ENCODE results near the gene BBOX1. TPM values are rescaled to one million over a fixed set of nuclear protein-coding genes. Genes with fewer than 3 reads are reported as not detected.

Gene BBOX1
- total and polyA plus RNA-seq, 2 of the 8 experiments (the other 6 are each of a cell fraction or from before 2014, with no cell fraction given) = not detected

- no peak overlapping the region for H4K5ac ChIP-seq (ENCODE audit: insufficient read length, low read depth, low read length)
- no peak overlapping the region for H2BK120ac ChIP-seq (replicated peaks; ENCODE audit: low read depth, low read length)
- no peaks in the 10 kb centered on the region for H4K20me1 ChIP-seq (replicated peaks in 1 of 2; ENCODE audit: control insufficient read depth in 1 of 2, insufficient read depth in 2 of 2, low read length in 2 of 2)
- no peak overlapping the region for H2BK5ac ChIP-seq (ENCODE audit: low read depth, low read length)
- no peak overlapping the region for H4K8ac ChIP-seq (ENCODE audit: extremely low read depth, insufficient read depth, low read length)
- no peak overlapping the region for H3K14ac ChIP-seq (ENCODE audit: insufficient read length)
- no peaks in the 10 kb centered on the region; the same call in 1 of the 2 replicates for H3K23me2 ChIP-seq (ENCODE audit: low read depth, low read length)
- H2AFZ ChIP-seq (ENCODE audit: low read length) = no peak overlapping the region
- H3K4me3 ChIP-seq (ENCODE audit: extremely low read depth in 1 of 4, insufficient read depth in 2 of 4, low read depth in 3 of 4, low read length in 4 of 4) = no peak overlapping the region
- H3K36me3 ChIP-seq (ENCODE audit: control insufficient read depth in 2 of 4, insufficient read depth in 4 of 4, low read length in 3 of 4) = no peaks in the 10 kb centered on the region
- H3K18ac ChIP-seq (ENCODE audit: extremely low read depth, low read length) = no peak overlapping the region
- WGBS, 2 experiments (ENCODE audit: extremely low coverage in 1 of 2, insufficient coverage in 1 of 2, insufficient read length in 1 of 2, insufficient replicate concordance in 2 of 2, low coverage in 1 of 2, low lambda C conversion rate in 2 of 2, missing lambda C conversion rate in 1 of 2) = 84% methylated on average over 2 of the region's 2 CpGs; no CpG with 5 or more reads in 1 of the 2 experiments
- POLR2A ChIA-PET (ENCODE audit: partially characterized antibody) = no interaction called here
- FAIRE-seq = no peak
- H3K4me1 ChIP-seq (replicated peaks in 1 of 4; ENCODE audit: control insufficient read depth in 3 of 4, insufficient read depth in 4 of 4, low read length in 3 of 4) = no peaks in the 10 kb centered on the region
- H3K9ac ChIP-seq (replicated peaks in 1 of 4; ENCODE audit: extremely low read depth in 1 of 4, low read depth in 3 of 4, low read length in 3 of 4) = no peak overlapping the region
- H3K27me3 ChIP-seq (replicated peaks in 1 of 4; ENCODE audit: control insufficient read depth in 3 of 4, extremely low read depth in 1 of 4, insufficient read depth in 3 of 4, low read length in 3 of 4) = no peaks in the 10 kb centered on the region
- no peak overlapping the region for H2BK12ac ChIP-seq (ENCODE audit: low read depth, low read length)
- H3K79me1 ChIP-seq (ENCODE audit: low read depth, low read length) = no peaks in the 10 kb centered on the region
- H3K27ac ChIP-seq (ENCODE audit: low read depth, low read length) = no peak overlapping the region
- no peak overlapping the region for H4K91ac ChIP-seq (replicated peaks; ENCODE audit: insufficient read length, low read length)
- H2BK20ac ChIP-seq (ENCODE audit: low read length) = no peak overlapping the region
- H3K4me2 ChIP-seq (ENCODE audit: insufficient read depth in 1 of 2, low read depth in 2 of 2, low read length in 2 of 2) = no peak overlapping the region
- CTCF ChIA-PET (ENCODE audit: partially characterized antibody) = interaction anchor here (0.6 to 1.1 kb wide), 3 partner anchors 8 to 218 kb away, joined by 3 to 5 read pairs (median 3); no protein-coding TSS in a partner anchor
- H3K9me3 ChIP-seq (ENCODE audit: insufficient read depth in 2 of 2, low read depth in 1 of 2, low read length in 1 of 2) = no peaks in the 10 kb centered on the region
- H2AK5ac ChIP-seq (ENCODE audit: low read depth, low read length) = no peak overlapping the region
- no peak for DNase-seq (ENCODE audit: low read depth in 1 of 2, low spot score in 2 of 2)
- H3K4ac ChIP-seq (replicated peaks; ENCODE audit: insufficient read length, low read depth, low read length) = no peak overlapping the region
- no peaks in the 10 kb centered on the region for H3K79me2 ChIP-seq (ENCODE audit: control insufficient read depth in 1 of 2, insufficient read depth in 2 of 2, low read length in 2 of 2)
- H2BK15ac ChIP-seq (ENCODE audit: low read length) = no peak overlapping the region
- H3K23ac ChIP-seq (ENCODE audit: insufficient read length) = no peak overlapping the region
- H3K56ac ChIP-seq (replicated peaks; ENCODE audit: insufficient read length, low read depth, low read length) = no peak overlapping the region
- TF ChIP-seq GTF2F1 (IDR thresholded peaks at IDR 0.05; ENCODE audit: borderline replicate concordance, low read depth, low read length) = no peak
- TF ChIP-seq FOSL1 (IDR thresholded peaks at IDR 0.05; ENCODE audit: insufficient read depth, low read depth, low read length) = no peak
- no peak for TF ChIP-seq ZNF274 (IDR thresholded peaks at IDR 0.05; ENCODE audit: borderline replicate concordance, extremely low read depth, low read length)
- no peak for TF ChIP-seq MAFK (IDR thresholded peaks at IDR 0.05; ENCODE audit: low read depth, low read length)
- TF ChIP-seq CREB1 (IDR thresholded peaks at IDR 0.05) = no peak
- no peak for TF ChIP-seq RXRA (IDR thresholded peaks at IDR 0.05; ENCODE audit: insufficient read depth, low read depth, low read length)
- no peak for TF ChIP-seq RFX5 (IDR thresholded peaks at IDR 0.05; ENCODE audit: borderline replicate concordance, low read depth, low read length)
- no peak for TF ChIP-seq TBP (IDR thresholded peaks at IDR 0.05; ENCODE audit: low read depth, low read length)
- no peak for TF ChIP-seq SIN3A (conservative IDR thresholded peaks at IDR 0.05 in 1 of 2, IDR thresholded peaks at IDR 0.05 in 1 of 2; ENCODE audit: low read depth in 1 of 2, low read length in 2 of 2)
- TF ChIP-seq TCF12 (IDR thresholded peaks at IDR 0.05; ENCODE audit: low read depth, low read length) = no peak
- no peak for TF ChIP-seq BRCA1 (IDR thresholded peaks at IDR 0.05; ENCODE audit: low read depth, low read length)
- no peak for TF ChIP-seq SIX5 (IDR thresholded peaks at IDR 0.05; ENCODE audit: low read depth, low read length)
- no peak for TF ChIP-seq TEAD4 (IDR thresholded peaks at IDR 0.05; ENCODE audit: low read depth, low read length)
- TF ChIP-seq POU5F1 (IDR thresholded peaks at IDR 0.05; ENCODE audit: low read depth, low read length) = no peak
- TF ChIP-seq CEBPB (IDR thresholded peaks at IDR 0.05; ENCODE audit: low read depth, low read length) = no peak
Observed at GRCh38 chr11:27046956-27047355, 6.3 kb downstream of the BBOX1 start.

Data from H1 (cell line).